Testis (tissue), 2 donors: ENCODE data around the gene DVL2.

Source experiments
- CTCF ChIP-seq, 3 experiments: fragments of 450-650 bp in 2 of 3; fragments of 200-600 bp in 1 of 3; sonication (generic) in 1 of 3; IDR thresholded peaks; one replicate each; pipeline ENCODE4 v1.5.1; 2016 to 2019; ENCODE audit warnings: antibody characterized with exemption in 3 of 3, mild to moderate bottlenecking in 2 of 3, moderate library complexity in 1 of 3
- POLR2A ChIP-seq: fragments of 450-650 bp; IDR thresholded peaks from one replicate; pipeline ENCODE4 v1.6.1; 2017; ENCODE audit warnings: antibody characterized with exemption, mild to moderate bottlenecking, moderate library complexity

- TF ChIP-seq CTCF (IDR thresholded peaks at IDR 0.05) (no peak), POLR2A (no peak)
These were observed 32.5 kb upstream of the DVL2 start for GRCh38 chr17:7266784-7267183.
